K562 (cell line): ENCODE measurements around the gene TAL1. TPM values are rescaled to one million over a fixed set of nuclear protein-coding genes. Genes with fewer than 3 reads are reported as not detected.
A peak's percentile ranks its signal among the peaks of the same experiment; 100 is the strongest.

Experiments
- CBX3 ChIP-seq, 2 experiments: IDR thresholded peaks; 1 replicate in 1 of 2; 2 replicates in 1 of 2; pipeline ENCODE4 v1.6.1; 2012; ENCODE audit warnings: inconsistent platforms in 2 of 2, low read length in 2 of 2, borderline replicate concordance in 1 of 2, control low read depth in 1 of 2
- CBX8 ChIP-seq: fragments of 200-600 bp; sonication (generic); IDR thresholded peaks from 2 replicates; pipeline ENCODE4 v1.6.1; 2012; ENCODE audit warnings: borderline replicate concordance, mixed run types, low read depth, mild to moderate bottlenecking, moderate library complexity, mixed read lengths, low read length, control low read depth, inconsistent platforms; ENCODE audit not compliant: poor library complexity, severe bottlenecking; ENCODE audit errors: extremely low read depth
- ETV1 ChIP-seq: fragments of 450-650 bp; conservative IDR thresholded peaks from 2 replicates; pipeline ENCODE4 v1.6.1; 2016; ENCODE audit warnings: missing genetic modification characterization, control low read depth, low read depth, missing compliant biosample characterization
- FOXJ2 ChIP-seq: fragments of 200-800 bp; sonication (Bioruptor generic); IDR thresholded peaks from 2 replicates; pipeline ENCODE4 v1.6.1; 2016; ENCODE audit warnings: missing genetic modification characterization, missing compliant biosample characterization
- HDGF ChIP-seq: fragments of 450-650 bp; IDR thresholded peaks from 2 replicates; pipeline ENCODE4 v1.6.1; 2016
- LEF1 ChIP-seq: fragments of 450-650 bp; IDR thresholded peaks from 2 replicates; pipeline ENCODE4 v1.6.1; 2016; ENCODE audit warnings: mild to moderate bottlenecking
- MCM5 ChIP-seq: fragments of 450-650 bp; IDR thresholded peaks from 2 replicates; pipeline ENCODE4 v1.6.1; 2016; ENCODE audit warnings: low read depth
- NR2C1 ChIP-seq, 2 experiments: fragments of 450-650 bp; IDR thresholded peaks; 2 replicates each; pipeline ENCODE4 v1.6.1; 2017; ENCODE audit warnings: mild to moderate bottlenecking in 2 of 2, antibody characterized with exemption in 1 of 2, inconsistent platforms in 1 of 2, missing compliant biosample characterization in 1 of 2, missing genetic modification characterization in 1 of 2
- RAD21 ChIP-seq, 2 experiments: fragments of 250-450 bp in 1 of 2; fragments of 450-650 bp in 1 of 2; sonication (Bioruptor Pico) in 1 of 2; formaldehyde crosslinking in 1 of 2; IDR thresholded peaks in 1 of 2; conservative IDR thresholded peaks in 1 of 2; 2 replicates each; pipeline versions ENCODE4 v1.4.0 to v1.8.0; 2020 to 2022; ENCODE audit warnings: mild to moderate bottlenecking in 2 of 2, moderate library complexity in 1 of 2
- ZKSCAN1 ChIP-seq: fragments of 150-350 bp; IDR thresholded peaks from 2 replicates; pipeline ENCODE4 v1.6.1; 2016; ENCODE audit warnings: low read depth, low read length
- ZNF282 ChIP-seq: sonication (generic); formaldehyde crosslinking; IDR thresholded peaks from 2 replicates; pipeline ENCODE4 v1.8.1; 2023; ENCODE audit warnings: missing genetic modification reagents
- ZNF316 ChIP-seq: fragments of 450-650 bp; IDR thresholded peaks from 2 replicates; pipeline ENCODE4 v1.6.1; 2016
- polyA plus RNA-seq, 8 experiments: library from polyadenylated mRNA; depleted of rRNA in 4 of 8; stranded (reverse) in 5 of 8; unstranded in 3 of 8; fragments of >200 nt; fragmentation: Nextera tagmentation in 2 of 8; fragmentation: Illumina TruSeq in 1 of 8; extraction: Ambion mirVana in 2 of 8; extraction: Trizol in 1 of 8; gene quantifications; 2 replicates each; pipeline versions ENCODE4 v1.2.1 to v1.2.3, GENCODE V29; 2011 to 2014; ENCODE audit warnings: inconsistent platforms in 1 of 8, missing spikeins in 1 of 8
- total RNA-seq, 7 experiments: library from RNA; depleted of rRNA in 6 of 7; stranded (reverse); fragments of >200 nt in 6 of 7; fragmentation: Illumina TruSeq in 2 of 7; extraction: Trizol in 2 of 7; gene quantifications; 2 replicates each; pipeline versions ENCODE4 v1.2.1 to v1.2.3, GENCODE V29; 2011 to 2021; ENCODE audit warnings: low replicate concordance in 1 of 7
- TF ChIP-seq, protein P1 (sequence below), 2 experiments: fragments of 450-650 bp in 1 of 2; sonication (generic) in 1 of 2; formaldehyde crosslinking in 1 of 2; IDR thresholded peaks; 2 replicates each; pipeline versions ENCODE4 v1.7.1 to v1.9.0; 2016 to 2022; ENCODE audit warnings: inconsistent platforms in 1 of 2, mild to moderate bottlenecking in 1 of 2, missing genetic modification reagents in 1 of 2
- TF ChIP-seq, protein P2 (sequence below), 2 experiments: fragments of 450-650 bp; conservative IDR thresholded peaks; 2 replicates each; pipeline ENCODE4 v1.6.1; 2017; ENCODE audit warnings: mild to moderate bottlenecking in 2 of 2, moderate library complexity in 2 of 2
- TF ChIP-seq, protein P3 (sequence below), 2 experiments: fragments of 450-650 bp in 1 of 2; sonication (generic) in 1 of 2; formaldehyde crosslinking; conservative IDR thresholded peaks; 2 replicates each; pipeline versions ENCODE4 v1.4.0 to v1.8.1; 2020 to 2022; ENCODE audit warnings: mild to moderate bottlenecking in 1 of 2, missing genetic modification reagents in 1 of 2

TAL1 gene
- total and polyA plus RNA-seq, 9 of the 15 experiments (the other 6 are each of a cell fraction or from before 2014, with no cell fraction given), result 18.5 to 106 (median 59.7) TPM

DNA sequence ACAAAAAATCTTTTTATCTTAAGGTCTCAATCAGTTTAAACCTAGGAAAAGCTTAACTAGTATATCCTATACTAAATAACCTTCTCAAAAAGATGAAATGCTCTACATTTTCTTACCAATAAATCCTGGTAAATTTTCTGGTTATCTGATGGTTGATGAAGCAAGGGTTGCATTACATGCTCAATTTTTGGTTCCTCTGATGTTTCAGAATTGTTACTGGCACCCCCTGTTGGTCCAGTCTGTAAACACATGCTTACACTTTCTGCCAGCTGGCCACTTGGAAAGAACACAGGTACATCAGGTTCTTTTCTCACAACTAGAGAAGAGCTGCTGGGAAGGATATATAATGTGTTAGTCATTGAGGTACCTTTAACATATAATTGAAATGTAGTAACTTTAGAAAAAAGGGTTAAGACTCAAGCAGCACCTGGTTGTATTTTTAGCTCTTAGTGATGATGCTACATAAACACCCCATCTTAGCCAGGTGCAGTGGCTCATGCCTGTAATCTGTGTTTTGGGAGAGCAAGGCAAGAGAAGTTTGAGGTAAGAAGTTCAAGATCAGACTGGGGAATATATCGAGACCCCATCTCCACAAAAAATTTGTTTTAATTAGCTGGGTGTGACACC, 30.9 kb upstream of the TAL1 start (continued):
- TF ChIP-seq, protein P1, sequence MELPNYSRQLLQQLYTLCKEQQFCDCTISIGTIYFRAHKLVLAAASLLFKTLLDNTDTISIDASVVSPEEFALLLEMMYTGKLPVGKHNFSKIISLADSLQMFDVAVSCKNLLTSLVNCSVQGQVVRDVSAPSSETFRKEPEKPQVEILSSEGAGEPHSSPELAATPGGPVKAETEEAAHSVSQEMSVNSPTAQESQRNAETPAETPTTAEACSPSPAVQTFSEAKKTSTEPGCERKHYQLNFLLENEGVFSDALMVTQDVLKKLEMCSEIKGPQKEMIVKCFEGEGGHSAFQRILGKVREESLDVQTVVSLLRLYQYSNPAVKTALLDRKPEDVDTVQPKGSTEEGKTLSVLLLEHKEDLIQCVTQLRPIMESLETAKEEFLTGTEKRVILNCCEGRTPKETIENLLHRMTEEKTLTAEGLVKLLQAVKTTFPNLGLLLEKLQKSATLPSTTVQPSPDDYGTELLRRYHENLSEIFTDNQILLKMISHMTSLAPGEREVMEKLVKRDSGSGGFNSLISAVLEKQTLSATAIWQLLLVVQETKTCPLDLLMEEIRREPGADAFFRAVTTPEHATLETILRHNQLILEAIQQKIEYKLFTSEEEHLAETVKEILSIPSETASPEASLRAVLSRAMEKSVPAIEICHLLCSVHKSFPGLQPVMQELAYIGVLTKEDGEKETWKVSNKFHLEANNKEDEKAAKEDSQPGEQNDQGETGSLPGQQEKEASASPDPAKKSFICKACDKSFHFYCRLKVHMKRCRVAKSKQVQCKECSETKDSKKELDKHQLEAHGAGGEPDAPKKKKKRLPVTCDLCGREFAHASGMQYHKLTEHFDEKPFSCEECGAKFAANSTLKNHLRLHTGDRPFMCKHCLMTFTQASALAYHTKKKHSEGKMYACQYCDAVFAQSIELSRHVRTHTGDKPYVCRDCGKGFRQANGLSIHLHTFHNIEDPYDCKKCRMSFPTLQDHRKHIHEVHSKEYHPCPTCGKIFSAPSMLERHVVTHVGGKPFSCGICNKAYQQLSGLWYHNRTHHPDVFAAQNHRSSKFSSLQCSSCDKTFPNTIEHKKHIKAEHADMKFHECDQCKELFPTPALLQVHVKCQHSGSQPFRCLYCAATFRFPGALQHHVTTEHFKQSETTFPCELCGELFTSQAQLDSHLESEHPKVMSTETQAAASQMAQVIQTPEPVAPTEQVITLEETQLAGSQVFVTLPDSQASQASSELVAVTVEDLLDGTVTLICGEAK (IDR thresholded peaks at IDR 0.05), result no peak
- TF ChIP-seq, protein P1 (CRISPR knock-in tag; IDR thresholded peaks at IDR 0.05), result no peak
- TF ChIP-seq HDGF (no peak), NR2C1 (IDR thresholded peaks at IDR 0.05) (no peak), NR2C1 (tag; IDR thresholded peaks at IDR 0.05) (no peak), ETV1 (tag) (no peak), CBX3 (IDR thresholded peaks at IDR 0.05; ENCODE audit: borderline replicate concordance in 1 of 2, low read length in 2 of 2) (peak in 1 of 2 experiments; percentile 30; a peak in 1 of 3 replicates), ZNF282 (no peak), MCM5 (no peak), RAD21 (CRISPR knock-in tag; conservative IDR thresholded peaks at IDR 0.05 in 1 of 2, IDR thresholded peaks at IDR 0.05 in 1 of 2) (peak; percentile 92 to 94), LEF1 (peak; percentile 16; the same call in 1 of the 2 replicates), ZNF316 (no peak), FOXJ2 (tag) (no peak), CBX8 (no peak), ZKSCAN1 (no peak)
- TF ChIP-seq, protein P2, sequence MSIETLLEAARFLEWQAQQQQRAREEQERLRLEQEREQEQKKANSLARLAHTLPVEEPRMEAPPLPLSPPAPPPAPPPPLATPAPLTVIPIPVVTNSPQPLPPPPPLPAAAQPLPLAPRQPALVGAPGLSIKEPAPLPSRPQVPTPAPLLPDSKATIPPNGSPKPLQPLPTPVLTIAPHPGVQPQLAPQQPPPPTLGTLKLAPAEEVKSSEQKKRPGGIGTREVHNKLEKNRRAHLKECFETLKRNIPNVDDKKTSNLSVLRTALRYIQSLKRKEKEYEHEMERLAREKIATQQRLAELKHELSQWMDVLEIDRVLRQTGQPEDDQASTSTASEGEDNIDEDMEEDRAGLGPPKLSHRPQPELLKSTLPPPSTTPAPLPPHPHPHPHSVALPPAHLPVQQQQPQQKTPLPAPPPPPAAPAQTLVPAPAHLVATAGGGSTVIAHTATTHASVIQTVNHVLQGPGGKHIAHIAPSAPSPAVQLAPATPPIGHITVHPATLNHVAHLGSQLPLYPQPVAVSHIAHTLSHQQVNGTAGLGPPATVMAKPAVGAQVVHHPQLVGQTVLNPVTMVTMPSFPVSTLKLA (conservative IDR thresholded peaks at IDR 0.05), result peak; percentile 24 to 32; a peak in 1 of 4 replicates
- TF ChIP-seq, protein P3, sequence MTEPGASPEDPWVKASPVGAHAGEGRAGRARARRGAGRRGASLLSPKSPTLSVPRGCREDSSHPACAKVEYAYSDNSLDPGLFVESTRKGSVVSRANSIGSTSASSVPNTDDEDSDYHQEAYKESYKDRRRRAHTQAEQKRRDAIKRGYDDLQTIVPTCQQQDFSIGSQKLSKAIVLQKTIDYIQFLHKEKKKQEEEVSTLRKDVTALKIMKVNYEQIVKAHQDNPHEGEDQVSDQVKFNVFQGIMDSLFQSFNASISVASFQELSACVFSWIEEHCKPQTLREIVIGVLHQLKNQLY (CRISPR knock-in tag; conservative IDR thresholded peaks at IDR 0.05), result no peak
